HUES6 (cell line): ENCODE measurements around the gene PPM1J.

ENCODE experiments used
- H3K27ac ChIP-seq: 2 replicates; pipeline ENCODE4 v1.7.0; 2013; ENCODE audit warnings: low read depth, mild to moderate bottlenecking, low read length, inconsistent platforms
- H3K27me3 ChIP-seq: 2 replicates; pipeline ENCODE4 v1.6.1; 2013; ENCODE audit warnings: low read length; ENCODE audit not compliant: control insufficient read depth, insufficient read depth
- H3K36me3 ChIP-seq: 2 replicates; pipeline ENCODE4 v1.6.1; 2013; ENCODE audit warnings: low read length; ENCODE audit not compliant: control insufficient read depth, insufficient read depth
- H3K4me1 ChIP-seq: 2 replicates; pipeline ENCODE4 v1.6.1; 2013; ENCODE audit warnings: low read length; ENCODE audit not compliant: control insufficient read depth, insufficient read depth
- H3K4me3 ChIP-seq: 2 replicates; pipeline ENCODE4 v1.5.1; 2013; ENCODE audit warnings: low read depth, low read length
- H3K9ac ChIP-seq: one replicate; pipeline ENCODE4 v1.6.1; 2013; ENCODE audit warnings: mild to moderate bottlenecking, low read length
- H3K9me3 ChIP-seq: 2 replicates; pipeline ENCODE4 v1.6.1; 2013; ENCODE audit warnings: low read depth, low read length; ENCODE audit not compliant: control insufficient read depth, insufficient read depth

Gene PPM1J

DNA sequence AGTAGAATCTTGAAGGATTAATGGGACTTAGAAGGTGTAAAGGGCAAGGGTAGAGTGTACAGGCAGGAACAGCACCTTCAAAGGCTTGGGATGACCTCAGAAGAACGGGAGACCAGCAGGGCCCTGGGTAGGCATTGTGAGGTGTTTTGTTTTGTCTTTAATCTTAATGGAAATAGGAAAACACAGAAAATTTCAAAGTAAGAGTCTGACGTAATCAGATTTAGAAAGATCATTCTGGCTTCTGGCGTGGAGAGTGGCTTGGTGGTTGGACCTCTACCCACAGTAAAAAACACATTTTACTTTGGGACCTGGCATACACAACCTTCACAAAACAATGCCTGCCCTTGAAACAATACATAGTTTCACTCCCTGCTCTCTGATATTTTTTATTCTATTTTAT, 36.5 kb downstream of the PPM1J start:
- Histone ChIP-seq H3K9ac (no peak overlapping the region), H3K4me3 (no peak overlapping the region), H3K27ac (no peak overlapping the region), H3K9me3 (no peaks in the 10 kb centered on the region), H3K36me3 (no peaks in the 10 kb centered on the region), H3K4me1 (peaks cover 14% of the 10 kb centered on the region), H3K27me3 (peaks cover 24% of the 10 kb centered on the region)

DNA sequence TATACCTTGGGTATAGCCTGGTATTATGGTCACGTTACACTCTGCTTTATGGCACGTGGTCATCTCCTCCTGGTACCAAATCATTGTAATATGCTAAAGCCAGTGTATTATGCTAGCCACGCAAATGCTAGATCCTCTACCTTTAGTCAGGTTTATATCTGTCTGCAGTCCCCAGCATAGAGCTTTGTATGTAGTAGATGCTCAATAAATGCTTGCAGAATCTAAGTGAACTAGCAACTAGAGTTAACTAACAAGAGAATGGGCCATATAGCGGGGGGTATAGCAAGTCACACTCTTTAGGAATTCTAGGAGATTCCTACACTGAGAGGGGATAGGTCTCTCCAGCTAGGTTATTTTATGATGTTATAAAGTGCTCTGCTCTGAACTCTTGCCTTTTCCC, 37.6 kb downstream of the PPM1J start:
- Histone ChIP-seq H3K9ac (no peak overlapping the region), H3K27ac (no peak overlapping the region), H3K4me3 (no peak overlapping the region), H3K9me3 (no peaks in the 10 kb centered on the region), H3K4me1 (peaks cover 20% of the 10 kb centered on the region), H3K36me3 (no peaks in the 10 kb centered on the region), H3K27me3 (peaks cover 24% of the 10 kb centered on the region)

DNA sequence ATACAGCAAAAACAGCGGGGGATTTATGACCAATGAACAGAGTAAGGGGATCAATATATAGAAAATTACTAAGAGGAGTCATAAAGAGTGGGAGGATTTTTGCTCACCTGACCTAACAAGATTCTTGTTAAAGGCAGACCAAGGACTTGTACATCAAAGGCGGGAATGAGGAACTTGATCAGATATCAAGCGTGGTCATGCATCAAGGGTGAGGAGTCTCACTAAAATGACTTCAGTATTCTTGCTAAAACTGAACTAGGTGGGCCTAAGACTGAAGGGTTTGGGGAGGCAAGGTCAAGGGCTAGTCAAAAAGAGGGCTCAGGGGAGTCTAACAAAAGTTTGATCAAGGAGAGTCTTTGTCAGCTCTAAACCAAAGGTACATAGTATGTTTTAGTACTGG, 38.6 kb downstream of the PPM1J start:
- no peak overlapping the region for H3K9ac ChIP-seq
- no peak overlapping the region for H3K27ac ChIP-seq
- H3K4me3 ChIP-seq: no peak overlapping the region

DNA sequence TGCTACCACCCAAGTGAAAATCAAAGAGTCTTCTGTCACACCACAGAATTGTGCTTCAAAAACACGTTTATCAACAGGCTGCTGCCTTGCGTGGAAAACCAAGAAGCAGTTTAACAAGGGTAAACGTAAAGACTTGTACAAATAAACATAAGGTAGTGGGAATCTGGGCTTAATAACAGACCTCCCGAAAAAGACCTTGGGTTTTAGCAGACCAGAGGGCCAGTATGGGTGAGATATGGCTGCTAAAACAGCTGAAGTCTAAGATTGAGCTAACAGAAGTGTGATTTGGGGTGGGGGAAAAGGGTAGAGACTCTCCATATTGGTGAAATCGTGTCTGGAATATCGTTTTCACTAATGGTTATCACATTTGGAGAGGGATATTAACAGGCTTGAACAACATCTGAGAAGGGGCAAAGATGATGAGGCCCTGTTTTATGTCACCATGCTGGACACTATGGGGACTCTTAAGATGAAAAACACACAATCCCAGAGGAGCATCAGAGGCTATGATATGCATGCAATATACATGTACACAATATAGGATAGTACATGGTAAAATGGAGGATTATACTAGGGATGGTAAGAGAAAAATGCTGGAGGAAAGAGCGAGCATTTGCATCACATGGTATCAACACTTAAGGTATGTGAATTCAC, 39.3 kb downstream of the PPM1J start:
- H3K27me3 ChIP-seq: peaks cover 24% of the 10 kb centered on the region
- peaks cover 36% of the 10 kb centered on the region for H3K4me1 ChIP-seq
- no peaks in the 10 kb centered on the region for H3K9me3 ChIP-seq
- peak overlapping the region; percentile 88 for H3K4me3 ChIP-seq
- H3K36me3 ChIP-seq: peaks cover 9% of the 10 kb centered on the region
- peak overlapping the region; percentile 89 for H3K9ac ChIP-seq
- no peak overlapping the region for H3K27ac ChIP-seq

More for the DNA sequence above, 38.6 kb downstream of the PPM1J start:
- no peaks in the 10 kb centered on the region for H3K9me3 ChIP-seq
- peaks cover 30% of the 10 kb centered on the region for H3K4me1 ChIP-seq
- peaks cover 4% of the 10 kb centered on the region for H3K36me3 ChIP-seq
- H3K27me3 ChIP-seq: peaks cover 24% of the 10 kb centered on the region

DNA sequence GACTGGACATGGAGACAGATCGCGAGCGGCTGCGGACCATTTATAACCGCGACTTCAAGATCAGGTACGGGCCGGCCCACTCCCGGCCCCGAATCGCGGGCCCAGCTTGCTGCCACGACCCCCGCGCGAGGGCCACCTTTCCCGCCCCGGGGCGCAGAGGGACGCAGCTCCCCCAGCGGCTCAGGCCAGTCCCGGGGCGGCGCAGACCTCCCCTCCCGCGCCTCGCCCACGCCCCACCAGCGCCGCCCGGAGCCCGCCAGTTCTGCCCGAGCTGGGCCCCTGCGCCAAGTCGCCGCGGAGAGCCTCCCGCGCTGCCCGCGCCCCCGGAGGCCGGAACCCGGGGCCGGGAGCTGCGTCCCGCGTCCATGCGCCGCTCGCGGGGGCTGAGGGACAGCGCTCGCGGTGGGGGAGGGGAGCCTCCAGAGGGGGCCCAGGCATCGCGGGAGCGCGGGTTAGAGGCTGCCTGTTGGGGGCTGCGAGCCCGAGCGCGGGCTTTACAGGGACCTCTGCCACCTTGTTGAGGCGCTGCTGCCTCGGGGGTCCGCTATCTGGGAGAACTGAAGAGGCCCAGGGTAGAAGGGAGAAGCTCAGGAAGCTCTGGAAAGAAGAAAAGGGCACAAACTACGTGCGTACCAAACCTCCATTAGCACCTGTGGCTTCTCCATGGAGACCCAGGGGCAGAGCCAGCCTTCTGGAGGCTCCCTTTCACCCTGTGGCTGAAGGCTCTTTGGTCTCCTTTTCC, 40.0 kb downstream of the PPM1J start:
- peaks cover 36% of the 10 kb centered on the region for H3K4me1 ChIP-seq
- H3K36me3 ChIP-seq: peaks cover 16% of the 10 kb centered on the region
- peaks cover 24% of the 10 kb centered on the region for H3K27me3 ChIP-seq
- peak overlapping the region; percentile 78; the same call in 1 of the 2 replicates for H3K27ac ChIP-seq
- peak overlapping the region; percentile 88 for H3K4me3 ChIP-seq
- H3K9ac ChIP-seq: peak overlapping the region; percentile 89
- H3K9me3 ChIP-seq: no peaks in the 10 kb centered on the region

DNA sequence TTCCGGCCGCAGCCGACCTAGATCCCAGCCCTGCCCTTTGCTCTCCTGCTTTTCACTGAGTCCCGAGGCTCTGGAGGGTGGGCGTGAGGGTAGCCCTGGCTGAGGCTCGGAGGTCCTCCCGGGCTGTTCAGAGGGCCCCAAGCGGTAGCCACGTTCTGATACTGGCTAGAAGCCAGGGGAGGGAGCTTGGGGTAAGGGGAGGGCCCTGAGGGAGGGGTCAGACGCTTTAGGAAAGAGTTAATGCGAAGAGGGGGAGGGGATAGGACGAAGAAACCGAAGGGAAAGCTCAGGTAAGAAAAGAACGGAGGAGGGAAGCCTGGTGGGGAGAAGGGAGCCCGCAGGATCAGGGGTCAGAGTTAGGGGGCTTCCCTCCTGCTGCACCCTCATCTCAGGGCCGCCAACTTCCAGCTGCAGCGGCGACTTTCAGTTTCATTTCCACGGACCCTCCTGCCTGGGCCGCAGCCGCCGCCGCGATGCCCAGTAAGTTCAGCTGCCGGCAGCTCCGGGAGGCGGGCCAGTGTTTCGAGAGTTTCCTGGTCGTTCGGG, 40.6 kb downstream of the PPM1J start, which contains the start of gene MOV10:
Gene MOV10 (plus strand): TSS at position 220 of the 546 bp plus-strand sequence. CDS start 254 bp downstream, at position 474.
- Histone ChIP-seq H3K27ac (peak within 1 kb of the TSS; percentile 78; the same call in 1 of the 2 replicates), H3K4me1 (peaks cover 36% of the 10 kb centered on the region)

DNA sequence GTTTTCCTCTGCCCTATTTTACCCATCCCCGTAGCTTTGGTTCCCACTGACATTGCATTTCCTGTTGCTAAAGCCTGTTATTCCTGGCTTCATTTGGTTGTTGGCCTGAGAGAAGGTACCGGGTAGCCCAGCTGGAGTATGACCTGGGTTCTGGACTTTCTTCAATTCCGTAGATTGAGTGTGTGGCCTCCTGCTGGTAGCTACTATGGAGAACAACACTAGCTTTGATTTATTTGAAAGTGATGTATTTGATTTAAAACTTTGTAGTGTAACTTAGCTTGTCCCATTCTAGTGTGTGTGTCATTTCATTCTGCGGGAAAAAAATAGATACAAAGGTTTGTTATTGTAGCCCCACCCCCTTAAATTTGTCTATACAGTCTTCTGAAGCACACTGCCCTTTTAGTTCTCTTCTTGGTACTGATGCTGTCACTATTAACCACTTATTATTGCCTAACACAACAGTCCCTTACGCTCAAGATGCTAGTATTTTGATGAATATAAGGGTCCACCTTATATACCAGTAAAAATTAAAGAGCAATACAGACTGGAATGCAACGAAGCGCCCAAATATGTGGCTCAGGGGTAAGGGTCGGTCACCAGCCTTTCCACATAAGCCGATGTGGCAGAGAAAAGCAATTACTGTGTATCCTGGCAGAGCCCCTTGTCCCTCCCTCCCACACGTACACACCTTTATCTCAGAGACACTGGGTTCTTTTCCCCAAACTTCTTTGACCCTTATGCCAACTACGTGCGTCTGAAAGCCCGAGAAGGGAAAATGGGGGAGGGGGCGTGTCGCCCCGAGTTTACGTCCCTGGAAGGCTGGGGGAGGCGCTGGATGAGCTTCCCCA, 41.3 kb downstream of the PPM1J start:
- Histone ChIP-seq H3K4me1 (peaks cover 36% of the 10 kb centered on the region), H3K27ac (no peak overlapping the region), H3K36me3 (peaks cover 29% of the 10 kb centered on the region), H3K9ac (peak overlapping the region; percentile 89), H3K27me3 (peaks cover 24% of the 10 kb centered on the region), H3K4me3 (peak overlapping the region; percentile 88), H3K9me3 (no peaks in the 10 kb centered on the region)

More for the DNA sequence above, 40.6 kb downstream of the PPM1J start, which contains the start of gene MOV10:
- Histone ChIP-seq H3K4me3 (peak within 1 kb of the TSS; percentile 88), H3K9ac (peak within 1 kb of the TSS; percentile 89), H3K36me3 (peaks cover 22% of the 10 kb centered on the region), H3K9me3 (no peaks in the 10 kb centered on the region), H3K27me3 (peaks cover 24% of the 10 kb centered on the region)

DNA sequence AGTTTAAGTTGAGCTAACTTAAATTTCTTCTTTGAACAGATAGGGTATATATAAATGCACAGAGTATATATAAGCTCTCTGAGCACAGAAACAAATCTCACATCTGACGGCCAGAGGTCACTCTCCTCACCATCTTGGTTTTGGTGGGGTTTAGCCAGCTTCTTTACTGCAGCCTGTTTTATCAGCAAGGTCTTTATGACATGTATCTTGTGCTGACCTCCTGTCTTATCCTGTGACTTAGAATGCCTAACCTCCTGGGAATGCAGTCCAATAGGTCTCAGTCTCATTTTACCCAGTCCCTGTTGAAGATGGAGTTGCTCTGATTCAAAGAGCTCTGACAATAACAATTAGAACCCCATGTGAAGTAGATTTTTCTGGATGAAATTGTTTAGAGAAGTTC, 42.3 kb downstream of the PPM1J start:
- no peak overlapping the region for H3K27ac ChIP-seq
- peaks cover 38% of the 10 kb centered on the region for H3K36me3 ChIP-seq
- peaks cover 24% of the 10 kb centered on the region for H3K27me3 ChIP-seq
- H3K9ac ChIP-seq: no peak overlapping the region
- no peaks in the 10 kb centered on the region for H3K9me3 ChIP-seq
- H3K4me3 ChIP-seq: no peak overlapping the region
- H3K4me1 ChIP-seq: peaks cover 36% of the 10 kb centered on the region

DNA sequence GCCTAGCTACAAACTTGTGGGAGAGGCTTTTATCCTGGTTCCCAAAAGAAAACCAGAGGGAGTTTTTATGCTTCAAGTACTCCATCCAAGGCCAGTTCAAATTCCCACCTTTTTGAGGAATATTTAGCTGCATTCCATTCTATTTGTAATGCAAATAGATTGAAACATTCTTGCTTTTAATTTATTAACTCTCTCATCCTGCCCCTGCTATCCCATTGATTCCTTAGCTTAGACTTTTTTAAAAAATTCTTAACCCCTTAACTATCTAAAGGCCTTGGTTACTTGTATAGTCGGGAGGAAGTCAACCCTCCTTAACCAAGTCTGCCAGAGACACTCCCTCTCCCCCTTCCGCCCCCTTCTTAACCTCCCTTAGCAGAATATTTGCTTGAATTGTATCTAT, 43.1 kb downstream of the PPM1J start:
- H3K27ac ChIP-seq: peak overlapping the region; percentile 53; the same call in 1 of the 2 replicates
- peaks cover 17% of the 10 kb centered on the region for H3K27me3 ChIP-seq
- H3K4me3 ChIP-seq: no peak overlapping the region
- peaks cover 36% of the 10 kb centered on the region for H3K4me1 ChIP-seq
- H3K9ac ChIP-seq: peak overlapping the region; percentile 21
- peaks cover 47% of the 10 kb centered on the region for H3K36me3 ChIP-seq
- H3K9me3 ChIP-seq: no peaks in the 10 kb centered on the region

DNA sequence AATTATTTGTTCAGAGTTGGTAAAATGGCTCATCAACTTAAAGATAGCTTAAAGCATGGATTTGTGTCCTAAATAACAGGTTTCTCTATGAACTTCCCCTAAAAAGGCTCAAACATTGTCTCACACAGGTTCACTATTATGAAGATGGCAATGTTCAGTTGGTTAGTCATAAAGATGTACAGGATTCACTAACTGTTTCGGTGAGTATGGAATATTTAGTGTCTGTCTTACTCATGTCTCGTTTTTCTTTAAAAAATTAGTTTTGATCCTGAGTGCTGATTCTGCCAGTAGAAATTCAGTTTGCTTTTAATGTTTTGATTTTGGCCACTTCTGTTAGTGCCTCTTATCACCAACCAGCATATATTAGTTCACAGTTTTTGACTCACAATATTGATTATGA, 48.2 kb downstream of the PPM1J start:
- peaks cover 90% of the 10 kb centered on the region for H3K36me3 ChIP-seq

More for the DNA sequence above, 48.2 kb downstream of the PPM1J start:
- Histone ChIP-seq H3K9me3 (no peaks in the 10 kb centered on the region), H3K9ac (no peak overlapping the region), H3K4me1 (peaks cover 10% of the 10 kb centered on the region), H3K27ac (no peak overlapping the region), H3K4me3 (no peak overlapping the region), H3K27me3 (no peaks in the 10 kb centered on the region)
